Measurements from ENCODE around the gene CYS1.

CYS1 gene

GRCh38 chr2:10091182-10091888, 11.1 kb upstream of the CYS1 start:
- no peak for DNase-seq

- DNase-seq = no peak
These were observed 9.5 kb upstream of the CYS1 start for GRCh38 chr2:10089565-10090190.

- no peak for DNase-seq
These were observed 7.1 kb upstream of the CYS1 start for GRCh38 chr2:10087360-10087759.

GRCh38 chr2:10086950-10087349, 6.7 kb upstream of the CYS1 start:
- DNase-seq = no peak

- no peak for DNase-seq
These were observed 5.5 kb upstream of the CYS1 start for GRCh38 chr2:10085668-10086059.

- no peak for DNase-seq
These were observed 4.9 kb upstream of the CYS1 start for GRCh38 chr2:10085043-10085667.

GRCh38 chr2:10084223-10084865, 4.1 kb upstream of the CYS1 start:
- DNase-seq = no peak

- DNase-seq = no peak
These were observed 3.5 kb upstream of the CYS1 start for GRCh38 chr2:10083692-10084211.

GRCh38 chr2:10083046-10083445, 2.8 kb upstream of the CYS1 start:
- no peak for DNase-seq

GRCh38 chr2:10080536-10081304, 509 bp upstream of the CYS1 start:
- DNase-seq = peak; percentile 52

- DNase-seq = peak; percentile 13
These were observed 843 bp downstream of the CYS1 start for GRCh38 chr2:10079266-10079869.

- no peak for DNase-seq
These were observed 1.4 kb downstream of the CYS1 start for GRCh38 chr2:10078704-10079265.

GRCh38 chr2:10078001-10078400, 2.2 kb downstream of the CYS1 start:
- no peak for DNase-seq

GRCh38 chr2:10076988-10077527, 3.2 kb downstream of the CYS1 start:
- no peak for DNase-seq

- no peak for DNase-seq
These were observed 3.7 kb downstream of the CYS1 start for GRCh38 chr2:10076511-10076910.

- no peak for DNase-seq
These were observed 4.5 kb downstream of the CYS1 start for GRCh38 chr2:10075571-10076209.

- DNase-seq = no peak
These were observed 5.1 kb downstream of the CYS1 start for GRCh38 chr2:10075101-10075500.

- no peak for DNase-seq
These were observed 6.5 kb downstream of the CYS1 start for GRCh38 chr2:10073706-10074105.

- DNase-seq = peak; percentile 83
These were observed 7.3 kb downstream of the CYS1 start for GRCh38 chr2:10072656-10073480.

- DNase-seq = no peak
These were observed 8.6 kb downstream of the CYS1 start for GRCh38 chr2:10071595-10071994.
